IPS DF 6.9 (cell line): Measurements from ENCODE around the gene FABP1.

Source experiments
- DNase-seq: peaks from one replicate; pipeline ENCODE4 v3.0.0-alpha.2; 2013; ENCODE audit warnings: low read depth, low spot score
- H3K27ac ChIP-seq: one replicate; pipeline ENCODE4 v1.5.1; 2013; ENCODE audit warnings: low read length, control low read depth
- H3K27me3 ChIP-seq: 2 replicates; pipeline ENCODE4 v1.6.1; 2013; ENCODE audit warnings: mild to moderate bottlenecking, low read length; ENCODE audit not compliant: control insufficient read depth, insufficient read depth
- H3K36me3 ChIP-seq: 2 replicates; pipeline ENCODE4 v1.6.1; 2013; ENCODE audit warnings: low read length; ENCODE audit not compliant: control insufficient read depth, insufficient read depth
- H3K4me1 ChIP-seq: 2 replicates; pipeline ENCODE4 v1.6.1; 2013; ENCODE audit warnings: low read length; ENCODE audit not compliant: control insufficient read depth, insufficient read depth
- H3K4me3 ChIP-seq: 2 replicates; pipeline ENCODE4 v1.5.1; 2013; ENCODE audit warnings: mild to moderate bottlenecking, low read length
- H3K9me3 ChIP-seq: 2 replicates; pipeline ENCODE4 v1.6.1; 2013; ENCODE audit warnings: low read length, inconsistent platforms; ENCODE audit not compliant: control insufficient read depth, insufficient read depth
- WGBS: extraction: QIAGEN DNeasy Blood & Tissue Kit; methylation state at CpG from one replicate; pipeline ENCODE4 v1.1.7; 2013; ENCODE audit warnings: mixed read lengths, missing lambda C conversion rate; ENCODE audit not compliant: insufficient read length, insufficient coverage; 5-methylcytosine and 5-hydroxymethylcytosine counted together

Gene FABP1

GRCh38 chr2:88096708-88097107 lies 31.2 kb downstream of the FABP1 start:
- no peak for DNase-seq
- H3K27ac ChIP-seq = no peak overlapping the region
- H3K4me3 ChIP-seq = no peak overlapping the region
- WGBS = no CpG with 5 or more reads among the region's 5 CpGs
- no peaks in the 10 kb centered on the region for H3K9me3 ChIP-seq
- H3K27me3 ChIP-seq = no peaks in the 10 kb centered on the region
- H3K36me3 ChIP-seq = no peaks in the 10 kb centered on the region
- H3K4me1 ChIP-seq = no peaks in the 10 kb centered on the region

GRCh38 chr2:88095022-88095421 lies 32.8 kb downstream of the FABP1 start:
- Histone ChIP-seq H3K36me3 (no peaks in the 10 kb centered on the region), H3K27ac (no peak overlapping the region), H3K4me3 (no peak overlapping the region), H3K27me3 (no peaks in the 10 kb centered on the region), H3K9me3 (no peaks in the 10 kb centered on the region), H3K4me1 (no peaks in the 10 kb centered on the region)
- no CpG with 5 or more reads among the region's 3 CpGs for WGBS
- no peak for DNase-seq

GRCh38 chr2:88092773-88093172 lies 35.1 kb downstream of the FABP1 start:
- H3K9me3 ChIP-seq = no peaks in the 10 kb centered on the region
- no peaks in the 10 kb centered on the region for H3K4me1 ChIP-seq
- no peak for DNase-seq
- H3K36me3 ChIP-seq = no peaks in the 10 kb centered on the region
- no peaks in the 10 kb centered on the region for H3K27me3 ChIP-seq
- H3K27ac ChIP-seq = no peak overlapping the region
- no peak overlapping the region for H3K4me3 ChIP-seq

- Histone ChIP-seq H3K27me3 (no peaks in the 10 kb centered on the region), H3K4me3 (no peak overlapping the region), H3K36me3 (no peaks in the 10 kb centered on the region), H3K9me3 (no peaks in the 10 kb centered on the region), H3K4me1 (no peaks in the 10 kb centered on the region), H3K27ac (no peak overlapping the region)
- no peak for DNase-seq
- no CpG with 5 or more reads among the region's 3 CpGs for WGBS
Measured at GRCh38 chr2:88091943-88092342, 35.9 kb downstream of the FABP1 start.

DNA sequence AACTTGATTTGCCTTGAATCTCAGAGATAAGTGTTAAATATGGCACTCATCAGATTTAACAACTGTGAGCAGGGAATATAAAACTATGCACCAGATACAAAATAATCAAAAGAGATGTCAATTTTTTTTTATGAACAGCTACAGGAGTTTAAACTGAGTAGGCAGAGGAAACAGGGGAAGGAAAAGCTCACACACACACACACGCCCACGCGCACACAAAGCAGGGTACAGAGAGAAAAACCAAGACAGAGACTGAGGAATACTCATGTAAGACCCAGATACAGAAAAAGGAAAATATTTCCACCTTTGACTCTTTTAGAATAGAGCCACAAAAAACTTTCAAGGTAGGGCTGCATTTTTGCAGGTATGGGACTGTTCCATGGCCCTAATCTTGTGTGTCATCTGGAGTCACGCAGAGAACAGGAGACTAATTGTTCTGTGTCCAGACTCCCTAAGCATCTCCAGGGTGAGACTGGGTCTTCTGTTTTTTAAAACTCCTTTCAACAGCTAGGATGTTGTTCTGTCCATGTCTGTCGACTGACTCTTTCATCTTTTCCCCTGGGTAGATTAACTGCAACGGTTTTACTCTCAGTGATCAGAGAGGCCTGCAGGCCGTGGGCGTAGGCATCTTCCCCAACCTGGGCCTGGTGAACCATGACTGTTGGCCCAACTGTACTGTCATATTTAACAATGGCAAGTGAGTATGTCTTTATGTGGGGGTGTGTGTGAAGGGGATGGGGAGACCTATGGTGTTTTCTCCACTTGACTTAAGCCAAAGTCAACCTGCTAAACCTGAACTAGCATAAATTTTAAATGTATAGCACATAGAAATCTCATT lies 37.2 kb downstream of the FABP1 start:
- DNase-seq = no peak
- no peaks in the 10 kb centered on the region for H3K36me3 ChIP-seq
- WGBS = no CpG with 5 or more reads among the region's 8 CpGs
- H3K27ac ChIP-seq = no peak overlapping the region
- no peaks in the 10 kb centered on the region for H3K4me1 ChIP-seq
- H3K4me3 ChIP-seq = no peak overlapping the region
- H3K9me3 ChIP-seq = no peaks in the 10 kb centered on the region
- no peaks in the 10 kb centered on the region for H3K27me3 ChIP-seq

- H3K9me3 ChIP-seq = no peaks in the 10 kb centered on the region
- H3K4me3 ChIP-seq = no peak overlapping the region
- DNase-seq = no peak
- no peaks in the 10 kb centered on the region; the same call in 1 of the 2 replicates for H3K27me3 ChIP-seq
- no peaks in the 10 kb centered on the region for H3K4me1 ChIP-seq
- H3K36me3 ChIP-seq = no peaks in the 10 kb centered on the region
- no peak overlapping the region for H3K27ac ChIP-seq
- WGBS = no CpG with 5 or more reads among the region's 2 CpGs
Measured at GRCh38 chr2:88088999-88089398, 38.9 kb downstream of the FABP1 start.

DNA sequence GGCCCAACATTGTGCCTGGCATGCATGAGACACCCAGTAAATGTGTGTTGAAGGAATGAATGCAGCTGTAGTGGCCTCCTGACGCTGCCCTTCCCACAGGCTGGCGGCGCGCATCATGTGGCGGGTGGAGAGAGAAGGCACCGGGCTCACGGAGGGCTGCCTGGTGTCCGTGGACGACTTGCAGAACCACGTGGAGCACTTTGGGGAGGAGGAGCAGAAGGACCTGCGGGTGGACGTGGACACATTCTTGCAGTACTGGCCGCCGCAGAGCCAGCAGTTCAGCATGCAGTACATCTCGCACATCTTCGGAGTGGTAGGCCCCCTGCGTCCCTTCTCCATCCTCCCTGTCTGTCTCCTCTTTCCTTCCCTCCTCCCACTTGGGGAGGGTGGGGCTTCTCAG lies 40.1 kb downstream of the FABP1 start:
- Histone ChIP-seq H3K27ac (no peak overlapping the region), H3K4me1 (0 out of 2 replicates have a peak, but pooled peaks cover 1% of the 10 kb centered on the region), H3K4me3 (no peak overlapping the region), H3K27me3 (no peaks in the 10 kb centered on the region; the same call in 1 of the 2 replicates), H3K36me3 (no peaks in the 10 kb centered on the region), H3K9me3 (no peaks in the 10 kb centered on the region)
- no CpG with 5 or more reads among the region's 17 CpGs for WGBS
- no peak for DNase-seq

DNA sequence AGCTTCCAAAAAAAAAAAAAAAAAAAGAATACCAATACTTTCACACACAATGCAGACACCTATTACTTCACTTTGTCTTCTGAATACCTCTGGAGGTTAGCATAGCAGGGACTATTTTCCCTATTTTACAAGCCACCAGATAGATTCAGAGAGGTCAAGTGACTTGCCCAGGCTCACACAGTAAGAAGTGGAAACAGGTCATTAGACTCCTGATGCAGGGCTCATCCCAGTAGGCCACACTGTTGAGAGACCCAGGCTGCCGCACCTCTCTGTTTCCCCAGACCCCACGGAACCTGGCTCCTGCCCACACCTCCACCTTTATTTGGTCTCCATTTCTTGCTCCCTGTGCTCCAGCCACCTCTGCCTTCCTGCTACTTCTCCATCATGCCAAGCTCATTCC lies 40.8 kb downstream of the FABP1 start:
- Histone ChIP-seq H3K9me3 (no peaks in the 10 kb centered on the region), H3K4me3 (no peak overlapping the region), H3K36me3 (no peaks in the 10 kb centered on the region), H3K4me1 (peaks cover 3% of the 10 kb centered on the region; the same call in 1 of the 2 replicates), H3K27ac (no peak overlapping the region), H3K27me3 (no peaks in the 10 kb centered on the region; the same call in 1 of the 2 replicates)
- no CpG with 5 or more reads among the region's 2 CpGs for WGBS
- no peak for DNase-seq

DNA sequence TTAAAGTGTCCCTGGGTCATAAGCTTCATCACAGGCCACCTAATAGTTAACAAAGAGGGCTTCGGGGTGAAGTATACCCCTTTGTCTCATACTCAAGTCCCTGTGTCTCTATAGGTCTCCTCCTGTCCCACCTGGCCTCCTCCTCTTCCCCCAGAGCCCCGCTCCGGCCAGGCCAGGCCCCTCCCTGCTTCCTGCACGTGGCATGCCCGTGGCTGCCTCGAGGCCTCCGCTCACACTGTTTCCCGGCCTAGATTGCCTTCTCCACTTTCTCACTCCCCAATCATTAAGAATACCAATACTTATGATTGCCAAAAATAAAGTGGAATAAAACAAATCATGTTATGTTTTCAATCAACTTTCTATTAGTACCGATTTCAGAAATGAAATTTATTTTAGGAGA lies 41.5 kb downstream of the FABP1 start:
- Histone ChIP-seq H3K9me3 (no peaks in the 10 kb centered on the region), H3K4me3 (no peak overlapping the region), H3K36me3 (no peaks in the 10 kb centered on the region), H3K4me1 (peaks cover 3% of the 10 kb centered on the region; the same call in 1 of the 2 replicates), H3K27ac (no peak overlapping the region), H3K27me3 (no peaks in the 10 kb centered on the region; the same call in 1 of the 2 replicates)
- no peak for DNase-seq
- WGBS = no CpG with 5 or more reads among the region's 9 CpGs

DNA sequence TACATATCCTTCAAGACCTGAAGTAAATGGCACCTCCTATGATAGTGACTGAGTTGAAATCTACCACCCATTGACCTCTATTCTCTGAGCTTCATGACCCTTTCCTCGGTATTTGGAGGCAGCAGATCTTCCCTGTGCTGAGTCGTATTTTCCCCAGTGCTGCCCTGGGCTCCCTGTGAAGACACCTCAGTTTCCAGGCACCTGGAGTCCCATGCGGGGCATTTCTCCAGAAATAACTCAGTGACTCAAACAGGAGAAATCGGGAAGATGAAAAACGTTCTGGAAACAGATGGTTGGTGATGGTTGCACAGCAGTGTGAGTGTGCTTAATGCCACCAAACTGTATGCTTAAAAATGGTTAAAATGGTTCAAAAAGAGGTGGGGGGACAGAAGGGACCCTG lies 42.3 kb downstream of the FABP1 start:
- no peak overlapping the region for H3K4me3 ChIP-seq
- H3K4me1 ChIP-seq = peaks cover 3% of the 10 kb centered on the region; the same call in 1 of the 2 replicates
- no CpG with 5 or more reads among the region's 5 CpGs for WGBS
- no peak for DNase-seq
- H3K9me3 ChIP-seq = no peaks in the 10 kb centered on the region
- H3K27me3 ChIP-seq = no peaks in the 10 kb centered on the region; the same call in 1 of the 2 replicates
- H3K36me3 ChIP-seq = no peaks in the 10 kb centered on the region
- no peak overlapping the region for H3K27ac ChIP-seq

GRCh38 chr2:88085099-88085498 lies 42.8 kb downstream of the FABP1 start:
- Histone ChIP-seq H3K4me3 (no peak overlapping the region), H3K27me3 (no peaks in the 10 kb centered on the region; the same call in 1 of the 2 replicates), H3K9me3 (no peaks in the 10 kb centered on the region), H3K27ac (no peak overlapping the region), H3K36me3 (no peaks in the 10 kb centered on the region), H3K4me1 (peaks cover 3% of the 10 kb centered on the region; the same call in 1 of the 2 replicates)
- DNase-seq = no peak
- no CpG with 5 or more reads among the region's 2 CpGs for WGBS
